Gastrocnemius medialis (tissue), 4 donors: Measurements from ENCODE around the gene AGK.

Experiments
- CTCF ChIP-seq, 5 experiments: fragments of 450-650 bp in 3 of 5; fragments of 200-600 bp in 2 of 5; sonication (generic) in 2 of 5; IDR thresholded peaks in 4 of 5; conservative IDR thresholded peaks in 1 of 5; 1 replicate in 4 of 5; 2 replicates in 1 of 5; pipeline ENCODE4 v1.5.1; 2016 to 2019; ENCODE audit warnings: antibody characterized with exemption in 5 of 5, mild to moderate bottlenecking in 3 of 5, moderate library complexity in 3 of 5
- POLR2A ChIP-seq, 2 donors: fragments of 450-650 bp; IDR thresholded peaks; one replicate each; pipeline ENCODE4 v1.6.1; 2017; ENCODE audit warnings: antibody characterized with exemption in 2 of 2, mild to moderate bottlenecking in 2 of 2, moderate library complexity in 2 of 2

- TF ChIP-seq POLR2A (IDR thresholded peaks at IDR 0.05): no peak
- no peak for TF ChIP-seq CTCF (IDR thresholded peaks at IDR 0.05 in 4 of 5, conservative IDR thresholded peaks at IDR 0.05 in 1 of 5)
Measured at GRCh38 chr7:141660259-141660658, 109.0 kb downstream of the AGK start.
